ENCODE measurements around the gene ABI3BP.

- TF ChIP-seq REST (IDR thresholded peaks at IDR 0.05) = no peak
- no peak for TF ChIP-seq CTCF (IDR thresholded peaks at IDR 0.05; ENCODE audit: low read depth, low read length, missing input control)
- TF ChIP-seq RAD21 (IDR thresholded peaks at IDR 0.05) = no peak
- TF ChIP-seq SP1 (IDR thresholded peaks at IDR 0.05) = no peak
Observed at GRCh38 chr3:100888881-100889280, 104.3 kb downstream of the ABI3BP start.
